SKM-1 treated with dmso at 0.1 percent for 144 hours (cell line): ENCODE measurements around the gene SUCLG2.

Source experiments
- DNase-seq: peaks from one replicate; lab custom pipeline; 2025; ENCODE audit not compliant: unreplicated experiment; lab: John Stamatoyannopoulos, UW

Gene SUCLG2

GRCh38 chr3:67650084-67650483 is 4.3 kb downstream of the SUCLG2 start:
- no peak for DNase-seq

GRCh38 chr3:67649681-67650080 is 4.7 kb downstream of the SUCLG2 start:
- DNase-seq = no peak

GRCh38 chr3:67648701-67649100 is 5.7 kb downstream of the SUCLG2 start:
- DNase-seq = no peak

- DNase-seq = no peak
Measured at GRCh38 chr3:67648229-67648628, 6.2 kb downstream of the SUCLG2 start.

GRCh38 chr3:67647390-67647878 is 7.0 kb downstream of the SUCLG2 start:
- DNase-seq = no peak

- DNase-seq = no peak
Measured at GRCh38 chr3:67646586-67647234, 7.7 kb downstream of the SUCLG2 start.

GRCh38 chr3:67644827-67645226 is 9.6 kb downstream of the SUCLG2 start:
- no peak for DNase-seq

GRCh38 chr3:67642734-67643133 is 11.7 kb downstream of the SUCLG2 start:
- no peak for DNase-seq

- no peak for DNase-seq
Measured at GRCh38 chr3:67642190-67642589, 12.2 kb downstream of the SUCLG2 start.

GRCh38 chr3:67641451-67641850 is 13.0 kb downstream of the SUCLG2 start:
- no peak for DNase-seq

GRCh38 chr3:67640023-67640660 is 14.3 kb downstream of the SUCLG2 start:
- no peak for DNase-seq

GRCh38 chr3:67637255-67637900 is 17.0 kb downstream of the SUCLG2 start:
- no peak for DNase-seq

GRCh38 chr3:67635806-67636205 is 18.6 kb downstream of the SUCLG2 start:
- no peak for DNase-seq

GRCh38 chr3:67635257-67635656 is 19.2 kb downstream of the SUCLG2 start:
- no peak for DNase-seq

- no peak for DNase-seq
Measured at GRCh38 chr3:67630666-67631362, 23.6 kb downstream of the SUCLG2 start.

- no peak for DNase-seq
Measured at GRCh38 chr3:67624687-67625086, 29.7 kb downstream of the SUCLG2 start.

- DNase-seq = no peak
Measured at GRCh38 chr3:67624078-67624477, 30.3 kb downstream of the SUCLG2 start.

GRCh38 chr3:67622652-67623051 is 31.8 kb downstream of the SUCLG2 start:
- DNase-seq = no peak

GRCh38 chr3:67620869-67621268 is 33.5 kb downstream of the SUCLG2 start:
- DNase-seq = no peak

GRCh38 chr3:67619991-67620390 is 34.4 kb downstream of the SUCLG2 start:
- DNase-seq = no peak

GRCh38 chr3:67617518-67617917 is 36.9 kb downstream of the SUCLG2 start:
- no peak for DNase-seq

- no peak for DNase-seq
Measured at GRCh38 chr3:67616046-67616445, 38.4 kb downstream of the SUCLG2 start.
